Activated CD8-positive, alpha-beta memory T cell treated with anti-CD3 and anti-CD28 coated beads for 4 hours (primary cell): ENCODE measurements around the gene STARD9.
"Not testable (repeated sequence)": the region's sequence is repeated elsewhere in the genome, so short reads cannot be mapped to it uniquely, and the experiment has no call there.

Experiments used
- DNase-seq, 2 donors: peaks; one replicate each; pipeline ENCODE4 v3.0.0-alpha.2; 2020; ENCODE audit warnings: low read depth in 2 of 2

Gene STARD9

DNA sequence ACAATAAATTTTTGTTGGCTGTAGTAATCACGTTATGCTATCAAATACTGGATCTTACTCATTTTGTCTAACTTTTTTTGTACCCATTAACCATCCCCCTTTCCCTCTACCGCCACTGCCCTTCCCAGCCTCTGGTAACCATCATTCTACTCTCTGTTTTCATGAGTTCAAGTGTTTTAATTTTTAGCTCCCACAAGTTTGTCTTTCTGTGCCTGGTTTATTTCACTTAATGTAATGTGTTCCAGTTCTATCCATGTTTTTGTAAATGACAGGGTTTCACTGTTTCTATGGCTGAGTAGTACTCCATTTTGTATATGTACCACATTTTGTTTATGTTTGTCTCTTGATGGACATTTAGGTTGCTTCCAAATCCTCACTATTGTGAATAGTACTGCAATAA lies 52.1 kb downstream of the STARD9 start:
- no peak for DNase-seq

DNA sequence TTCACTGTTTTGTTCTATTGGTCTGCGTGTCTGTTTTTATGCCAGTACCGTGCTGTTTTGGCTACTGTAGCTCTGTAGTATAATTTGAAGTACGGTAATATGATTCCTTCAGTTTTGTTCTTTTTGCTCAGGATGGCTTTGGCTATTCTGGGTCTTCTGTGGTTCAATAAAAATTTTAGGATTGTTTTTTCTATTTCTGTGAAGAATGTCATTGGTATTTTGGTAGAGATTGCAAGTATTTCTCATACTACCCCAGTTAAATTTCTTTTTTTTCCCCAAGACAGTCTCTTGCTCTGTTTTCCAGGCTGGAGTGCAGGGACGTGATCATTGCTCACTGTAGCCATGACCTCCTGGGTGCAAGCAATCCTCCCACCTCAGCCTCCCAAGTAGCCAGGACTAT lies 53.4 kb downstream of the STARD9 start:
- no peak for DNase-seq

DNA sequence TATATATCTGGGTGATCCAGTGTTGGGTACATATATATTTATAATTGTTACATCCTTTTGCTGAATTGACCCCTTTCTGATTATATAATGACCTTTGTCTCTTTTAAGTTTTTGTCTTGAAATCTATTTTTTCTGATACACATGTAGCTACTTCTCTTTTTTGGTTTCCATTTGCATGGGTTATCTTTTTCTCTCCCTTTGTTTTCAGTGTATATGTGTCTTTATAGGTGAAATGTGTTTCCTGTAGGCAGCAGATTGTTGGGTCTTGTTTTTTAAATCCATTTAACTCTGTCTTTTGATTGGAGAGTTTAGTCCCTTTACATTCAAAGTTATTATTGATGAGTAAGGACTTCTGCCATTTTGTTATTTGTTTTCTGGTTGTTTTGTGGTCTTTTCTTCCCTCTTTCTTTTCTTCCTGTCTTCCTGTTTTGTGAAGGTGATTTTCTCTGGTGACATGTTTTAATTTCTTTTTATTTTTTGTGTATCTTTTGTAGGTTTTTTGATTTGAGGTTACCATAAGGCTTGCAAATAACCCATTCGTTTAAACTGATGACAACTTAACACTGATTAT lies 56.8 kb downstream of the STARD9 start:
- DNase-seq = no peak

DNA sequence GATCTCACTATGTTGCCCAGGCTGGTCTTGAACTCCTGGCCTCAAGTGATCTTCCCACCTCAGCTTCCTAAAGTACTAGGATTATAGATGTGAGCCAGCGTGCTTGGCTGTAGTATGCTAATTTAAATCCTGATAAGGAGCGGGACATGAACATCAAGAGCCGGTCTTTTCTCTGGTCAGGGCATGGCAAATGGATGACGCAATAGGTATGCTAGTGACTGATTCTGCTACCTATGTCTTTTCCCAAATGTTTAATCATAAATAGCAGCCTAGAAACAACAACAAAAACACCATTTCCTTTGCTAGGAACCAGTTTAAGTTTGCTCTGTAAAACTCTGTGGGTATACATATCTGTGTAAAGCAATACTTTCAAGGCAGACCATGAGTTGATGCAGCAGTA lies 64.7 kb downstream of the STARD9 start:
- no peak for DNase-seq

DNA sequence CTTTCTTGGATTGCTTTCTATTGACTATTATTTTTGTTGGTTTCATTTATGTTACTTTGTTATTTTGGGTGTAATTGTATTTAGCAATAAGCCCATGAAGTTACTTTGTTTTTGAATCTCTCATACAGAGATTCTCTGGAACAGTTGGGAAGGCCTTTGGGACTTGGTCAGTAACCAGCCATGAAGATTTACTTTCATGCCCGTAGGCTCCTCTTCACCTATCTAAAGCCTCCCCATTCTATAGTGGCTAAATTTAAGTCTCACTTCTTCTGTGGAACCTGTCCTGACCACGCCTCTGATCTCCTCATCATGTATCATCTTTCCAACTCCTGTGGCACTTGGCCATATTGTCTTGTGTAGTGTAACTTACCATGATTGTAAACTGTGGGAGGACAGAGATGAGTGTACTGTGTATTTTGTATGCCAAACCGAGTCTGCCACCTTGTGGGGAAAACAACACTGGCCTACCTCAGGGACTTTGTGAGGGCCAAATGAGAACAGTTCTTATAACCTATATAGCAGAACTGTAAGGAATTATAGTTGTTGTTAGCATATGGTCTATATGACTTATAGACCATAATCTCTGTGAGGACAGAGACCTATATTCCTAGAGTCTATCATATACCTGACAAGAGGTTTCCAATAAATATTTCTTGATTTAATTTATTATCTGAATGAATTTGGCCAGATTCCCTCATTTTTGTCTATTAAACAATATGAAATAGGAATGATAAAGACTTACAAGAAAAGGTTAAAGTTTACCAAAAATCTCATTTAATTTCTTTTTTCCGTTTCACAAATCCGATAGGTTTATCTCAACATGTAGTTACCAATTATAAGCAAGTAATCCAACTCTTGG lies 75.0 kb downstream of the STARD9 start:
- peak in 1 of 2 donors; percentile 6 for DNase-seq

DNA sequence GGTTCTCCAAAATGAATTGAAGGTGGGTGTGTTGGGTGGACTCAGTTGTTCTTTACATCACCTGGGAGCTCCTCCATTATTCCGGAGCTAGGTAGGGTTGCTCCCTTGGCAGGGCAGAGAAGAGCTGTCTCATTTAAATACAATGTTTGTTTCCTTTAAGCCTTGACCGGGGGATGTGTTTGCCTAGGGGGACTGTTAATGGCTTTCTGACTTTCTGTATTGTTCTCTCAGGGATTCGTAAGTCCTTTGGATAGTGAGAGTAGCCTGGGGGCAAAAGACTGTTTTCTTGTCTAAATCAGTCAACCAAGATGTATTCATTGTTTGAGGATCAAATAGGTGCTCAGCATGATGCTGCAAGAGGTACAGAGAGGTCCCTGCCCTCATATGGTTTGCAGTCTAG lies 90.4 kb downstream of the STARD9 start:
- no peak for DNase-seq

DNA sequence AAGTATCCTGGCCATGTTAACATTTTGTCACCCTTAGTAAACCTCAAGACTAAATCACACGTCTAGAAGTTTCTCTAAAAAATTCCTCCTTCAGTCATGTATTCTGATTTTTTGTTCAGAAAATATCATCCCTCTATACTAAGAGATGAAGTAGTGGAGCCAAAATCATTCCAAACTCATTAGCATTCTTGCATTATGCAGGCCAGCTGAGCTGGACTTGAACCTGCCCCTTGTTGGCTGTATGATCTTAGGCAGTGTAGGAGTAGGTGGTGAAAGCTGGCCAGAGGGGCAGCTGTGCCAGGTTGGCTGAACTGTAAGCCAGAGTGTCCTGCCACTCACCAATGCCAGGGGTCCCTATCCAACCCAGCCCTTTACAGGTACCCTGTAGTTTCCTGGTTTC lies 92.4 kb downstream of the STARD9 start:
- no peak for DNase-seq

DNA sequence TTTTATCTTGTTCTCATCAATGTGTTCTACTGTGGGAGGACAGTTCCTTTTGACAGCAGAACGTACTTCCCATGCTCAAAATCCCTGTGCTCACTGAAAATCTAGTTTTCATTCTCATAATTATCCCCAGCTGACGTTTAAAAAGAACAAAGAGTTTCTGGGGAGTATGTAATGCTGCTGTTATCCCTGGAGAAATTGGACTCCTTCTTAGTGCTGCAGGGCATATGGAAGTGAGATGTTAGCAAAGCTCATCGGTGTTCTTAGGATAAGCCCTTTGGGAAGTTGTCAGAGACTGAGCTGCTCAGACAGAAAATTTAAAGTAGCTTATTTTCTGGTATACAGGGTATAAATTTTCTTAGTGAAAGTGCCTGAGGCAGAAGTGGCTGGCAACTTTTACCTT lies 95.0 kb downstream of the STARD9 start:
- DNase-seq = no peak

DNA sequence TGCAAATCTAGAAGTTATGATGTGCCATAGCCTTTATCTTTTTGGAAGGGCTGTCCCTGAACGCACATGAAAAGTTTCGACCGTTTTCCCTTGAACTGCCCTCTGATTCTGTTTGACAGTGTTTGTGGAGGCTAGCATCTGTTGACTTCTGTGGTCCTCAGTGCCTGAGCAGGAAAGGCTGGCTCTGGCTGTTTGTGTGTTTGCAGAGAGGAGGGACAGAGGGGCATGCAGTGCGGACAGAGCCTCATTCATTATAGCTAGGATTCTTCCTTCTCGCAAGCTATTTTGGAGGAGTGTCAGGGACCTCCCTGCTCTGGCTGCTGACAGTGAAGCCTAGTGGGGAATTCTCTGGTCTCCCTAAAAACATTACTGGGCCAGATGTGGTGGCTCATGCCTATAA lies 97.0 kb downstream of the STARD9 start:
- DNase-seq = no peak

DNA sequence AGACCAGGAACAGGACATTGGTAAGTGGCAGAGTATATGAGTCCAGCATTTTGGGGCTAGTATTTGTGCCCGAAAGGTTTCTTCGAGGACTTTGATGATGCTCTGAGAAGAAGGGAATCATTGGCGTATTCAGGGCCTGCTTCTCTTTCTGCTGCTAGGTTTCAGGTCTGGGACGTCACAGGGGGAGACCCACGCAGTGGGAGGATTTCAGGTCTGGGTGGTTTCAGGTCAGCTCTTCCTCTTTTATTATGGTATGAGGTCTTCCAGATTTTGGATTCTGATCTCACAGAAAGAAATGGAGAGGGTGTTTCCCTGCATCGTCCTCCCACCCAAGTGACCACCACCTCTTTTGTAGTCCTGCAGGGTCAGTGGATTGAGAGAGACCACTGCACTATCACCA lies 99.1 kb downstream of the STARD9 start:
- DNase-seq = no peak

DNA sequence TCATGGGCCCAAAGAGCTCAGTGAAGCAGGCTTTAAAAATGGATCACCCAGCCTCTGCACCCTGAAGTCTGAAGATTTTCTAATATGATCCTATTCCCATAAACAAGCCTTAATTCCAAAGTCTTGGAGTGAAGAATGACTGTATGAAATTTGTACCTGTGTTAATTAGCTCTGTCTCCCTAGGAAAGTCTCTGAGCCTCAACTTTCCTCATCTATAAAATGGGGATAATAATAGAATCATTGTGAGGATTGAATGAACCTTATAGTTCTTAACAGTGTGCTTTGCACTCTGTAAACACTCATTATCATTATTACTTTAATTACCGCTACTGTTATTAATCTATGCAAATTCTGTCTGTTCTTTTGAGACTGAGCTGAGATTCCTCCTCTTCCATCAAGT lies 99.6 kb downstream of the STARD9 start:
- DNase-seq = no peak

DNA sequence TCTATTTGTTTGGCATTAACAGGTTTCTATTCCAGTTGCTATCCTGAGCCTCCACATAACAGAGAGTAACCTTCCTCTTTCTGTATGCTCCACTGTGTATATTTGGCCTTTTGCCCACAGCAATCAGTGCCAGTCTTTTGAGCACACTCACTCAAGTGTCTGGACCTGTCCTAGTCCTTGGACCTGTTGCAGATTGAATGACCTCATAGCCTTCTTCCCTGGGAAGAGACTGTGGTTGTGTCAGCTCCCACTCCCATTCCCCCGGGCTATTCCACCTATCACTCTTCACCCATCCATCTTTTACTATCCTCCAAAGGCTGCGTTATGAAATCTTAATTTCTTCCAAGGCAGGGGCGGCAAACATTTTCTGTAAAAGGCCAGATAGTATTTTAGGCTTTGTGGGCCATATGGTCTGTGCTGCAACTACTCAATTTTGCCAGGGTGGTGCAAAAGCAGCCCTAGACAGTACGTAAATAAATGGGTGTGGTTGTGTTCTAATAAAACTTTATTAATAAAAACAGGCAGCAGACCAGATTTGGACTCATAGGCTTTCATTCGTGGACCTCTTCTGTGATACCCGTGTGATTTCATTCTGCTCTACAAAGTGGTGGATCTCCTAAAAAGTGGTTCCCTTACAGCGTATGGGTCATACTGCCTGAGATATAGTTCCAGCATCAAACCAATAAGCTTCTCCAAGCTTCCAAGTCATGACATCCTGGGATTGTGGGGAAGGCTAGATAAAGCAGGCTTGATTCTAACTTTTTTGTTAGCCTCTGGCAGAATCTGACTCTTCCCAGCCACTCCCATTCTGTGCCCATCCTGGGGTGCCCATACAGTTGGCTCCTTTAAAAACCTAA lies 104.1 kb downstream of the STARD9 start:
- DNase-seq = no peak

DNA sequence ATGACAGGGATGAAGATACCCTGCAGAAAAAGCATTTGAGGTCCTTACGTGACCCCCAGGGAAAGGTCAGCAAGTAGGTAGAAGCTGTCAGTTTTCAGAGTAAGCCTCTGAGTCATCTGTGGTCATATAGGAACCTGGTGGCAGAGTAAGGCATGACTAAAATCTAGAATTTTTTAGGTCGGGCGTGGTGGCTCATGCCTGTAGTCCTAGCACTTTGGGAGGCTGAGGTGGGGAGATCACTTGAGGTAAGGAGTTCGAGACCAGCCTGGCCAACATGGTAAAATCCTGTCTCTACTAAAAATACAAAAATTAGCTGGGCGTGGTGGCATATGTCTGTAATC lies 104.7 kb downstream of the STARD9 start:
- DNase-seq = not testable (repeated sequence)

DNA sequence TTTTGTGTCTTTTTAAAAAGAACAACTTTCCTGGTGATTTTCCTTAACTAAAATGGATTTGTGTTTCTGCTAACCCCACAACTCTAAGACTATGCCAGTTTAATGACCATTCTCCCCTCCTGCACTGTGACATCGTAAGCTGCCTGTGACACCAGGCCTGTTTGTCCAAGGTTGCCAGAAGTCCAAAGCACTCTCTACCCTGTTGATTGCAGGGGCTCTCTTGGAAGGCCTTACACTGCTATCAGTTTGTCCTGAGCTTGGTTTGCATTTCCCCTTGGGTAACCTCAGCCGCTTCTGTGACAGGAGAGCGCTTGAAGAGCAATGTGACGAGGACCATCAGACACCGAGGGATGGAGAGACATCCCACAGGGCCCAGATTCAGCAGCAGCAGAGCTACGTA lies 105.7 kb downstream of the STARD9 start:
- DNase-seq = no peak

DNA sequence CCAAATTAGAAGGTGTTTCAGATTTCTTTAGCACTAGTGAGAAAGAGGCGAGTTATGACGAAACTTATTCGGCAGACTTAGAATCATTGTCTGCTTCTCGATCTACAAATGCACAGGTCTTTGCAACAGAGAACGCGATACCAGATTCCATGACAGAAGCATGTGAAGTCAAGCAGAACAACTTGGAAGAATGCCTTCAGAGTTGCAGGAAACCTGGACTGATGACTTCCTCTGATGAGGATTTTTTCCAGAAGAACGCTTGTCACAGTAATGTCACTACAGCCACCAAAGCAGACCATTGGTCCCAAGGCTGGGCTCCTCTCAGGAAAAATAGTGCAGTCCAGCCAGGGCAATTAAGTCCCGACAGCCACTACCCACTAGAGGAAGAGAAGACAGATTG lies 110.9 kb downstream of the STARD9 start:
- DNase-seq = no peak

DNA sequence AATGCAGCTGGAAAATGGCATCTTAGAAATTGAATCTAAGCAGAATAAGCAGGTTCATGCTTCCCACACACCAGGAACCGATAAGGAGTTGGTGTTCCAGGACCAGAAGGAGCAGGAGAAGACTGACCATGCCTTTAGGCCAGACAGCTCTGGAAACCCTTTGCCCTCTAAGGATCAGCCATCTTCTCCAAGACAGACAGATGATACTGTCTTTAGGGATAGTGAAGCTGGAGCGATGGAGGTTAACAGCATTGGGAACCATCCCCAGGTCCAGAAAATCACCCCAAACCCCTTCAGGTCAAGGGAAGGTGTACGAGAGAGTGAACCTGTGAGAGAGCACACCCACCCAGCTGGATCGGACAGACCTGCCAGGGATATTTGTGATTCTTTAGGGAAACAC lies 112.3 kb downstream of the STARD9 start:
- DNase-seq = no peak

DNA sequence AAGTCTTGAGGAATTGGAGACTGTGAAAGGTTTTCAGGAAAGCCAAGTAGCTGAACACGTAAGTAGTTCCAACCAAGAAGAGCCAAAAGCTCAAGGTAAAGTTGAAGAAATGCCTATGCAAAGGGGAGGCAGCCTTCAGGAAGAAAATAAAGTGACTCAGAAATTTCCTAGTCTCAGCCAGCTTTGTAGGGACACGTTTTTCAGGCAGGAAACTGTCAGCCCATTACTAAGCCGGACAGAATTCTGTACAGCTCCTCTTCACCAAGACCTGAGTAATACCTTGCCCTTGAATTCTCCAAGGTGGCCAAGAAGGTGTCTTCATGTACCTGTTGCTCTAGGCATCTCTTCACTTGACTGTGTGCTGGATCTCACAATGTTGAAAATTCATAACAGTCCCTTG lies 112.9 kb downstream of the STARD9 start:
- no peak for DNase-seq

DNA sequence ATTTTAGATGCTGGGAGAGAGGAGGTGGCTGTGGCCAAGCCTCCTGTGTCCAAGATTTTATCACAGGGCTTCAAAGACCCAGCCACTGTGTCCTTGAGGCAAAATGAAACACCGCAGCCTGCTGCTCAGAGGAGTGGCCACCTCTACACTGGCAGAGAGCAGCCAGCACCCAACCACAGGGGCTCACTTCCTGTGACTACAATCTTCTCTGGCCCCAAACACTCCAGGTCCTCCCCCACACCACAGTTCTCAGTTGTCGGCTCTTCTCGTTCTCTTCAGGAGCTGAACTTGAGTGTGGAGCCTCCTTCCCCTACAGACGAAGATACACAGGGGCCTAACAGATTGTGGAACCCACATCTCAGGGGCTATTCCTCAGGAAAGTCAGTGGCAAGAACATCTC lies 115.9 kb downstream of the STARD9 start:
- DNase-seq = no peak

DNA sequence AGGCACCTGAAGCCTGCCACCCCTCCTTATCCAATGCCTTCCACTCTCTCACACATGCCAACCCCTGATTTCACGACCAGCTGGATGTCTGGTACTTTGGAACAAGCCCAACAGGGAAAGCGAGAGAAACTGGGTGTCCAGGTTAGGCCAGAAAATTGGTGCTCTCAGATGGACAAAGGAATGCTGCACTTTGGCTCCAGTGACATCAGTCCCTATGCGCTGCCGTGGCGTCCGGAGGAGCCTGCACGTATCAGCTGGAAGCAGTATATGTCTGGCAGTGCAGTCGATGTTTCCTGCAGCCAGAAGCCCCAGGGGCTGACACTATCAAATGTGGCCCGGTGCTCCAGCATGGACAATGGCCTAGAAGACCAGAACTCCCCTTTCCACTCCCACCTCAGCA lies 116.4 kb downstream of the STARD9 start:
- no peak for DNase-seq

DNA sequence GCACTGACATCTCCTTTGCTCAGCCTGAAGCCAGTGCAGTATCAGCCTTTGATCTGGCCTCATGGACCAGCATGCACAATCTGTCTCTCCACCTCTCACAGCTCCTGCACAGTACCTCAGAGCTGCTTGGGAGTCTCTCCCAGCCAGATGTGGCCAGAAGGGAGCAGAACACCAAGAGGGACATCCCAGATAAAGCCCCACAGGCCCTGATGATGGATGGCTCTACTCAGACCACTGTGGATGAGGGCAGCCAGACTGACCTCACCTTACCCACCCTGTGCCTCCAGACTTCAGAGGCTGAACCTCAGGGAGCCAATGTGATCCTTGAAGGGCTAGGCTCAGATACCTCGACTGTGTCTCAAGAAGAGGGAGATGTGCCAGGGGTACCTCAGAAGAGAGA lies 117.1 kb downstream of the STARD9 start:
- DNase-seq = no peak

DNA sequence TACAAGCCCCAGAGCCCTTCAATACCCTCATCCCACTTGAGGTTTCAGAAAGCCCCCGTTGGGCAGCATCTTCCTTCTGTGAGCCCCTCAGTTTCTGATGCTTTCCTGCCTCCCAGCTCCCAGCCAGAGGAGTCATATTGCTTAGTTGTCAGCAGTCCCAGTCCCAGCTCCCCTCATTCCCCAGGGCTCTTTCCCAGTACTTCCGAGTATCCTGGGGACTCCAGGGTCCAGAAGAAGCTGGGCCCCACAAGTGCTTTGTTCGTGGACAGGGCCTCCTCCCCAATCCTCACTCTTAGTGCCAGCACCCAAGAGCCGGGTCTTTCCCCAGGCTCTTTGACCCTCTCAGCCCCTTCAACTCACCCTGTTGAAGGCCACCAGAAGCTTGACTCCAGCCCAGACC lies 117.6 kb downstream of the STARD9 start:
- DNase-seq = no peak

DNA sequence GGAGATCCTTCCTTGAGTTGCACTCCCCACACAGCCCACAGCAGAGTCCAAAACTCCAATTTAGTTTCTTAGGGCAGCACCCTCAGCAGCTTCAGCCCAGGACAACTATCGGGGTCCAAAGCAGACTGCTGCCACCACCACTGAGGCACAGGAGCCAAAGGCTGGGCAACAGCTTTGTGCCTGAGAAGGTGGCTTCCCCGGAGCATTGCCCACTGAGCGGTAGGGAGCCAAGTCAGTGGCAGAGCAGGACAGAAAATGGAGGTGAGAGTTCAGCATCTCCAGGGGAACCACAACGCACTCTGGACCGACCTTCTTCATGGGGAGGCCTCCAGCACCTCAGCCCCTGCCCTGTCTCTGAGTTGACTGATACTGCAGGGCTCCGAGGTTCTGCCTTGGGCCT lies 118.1 kb downstream of the STARD9 start:
- no peak for DNase-seq

DNA sequence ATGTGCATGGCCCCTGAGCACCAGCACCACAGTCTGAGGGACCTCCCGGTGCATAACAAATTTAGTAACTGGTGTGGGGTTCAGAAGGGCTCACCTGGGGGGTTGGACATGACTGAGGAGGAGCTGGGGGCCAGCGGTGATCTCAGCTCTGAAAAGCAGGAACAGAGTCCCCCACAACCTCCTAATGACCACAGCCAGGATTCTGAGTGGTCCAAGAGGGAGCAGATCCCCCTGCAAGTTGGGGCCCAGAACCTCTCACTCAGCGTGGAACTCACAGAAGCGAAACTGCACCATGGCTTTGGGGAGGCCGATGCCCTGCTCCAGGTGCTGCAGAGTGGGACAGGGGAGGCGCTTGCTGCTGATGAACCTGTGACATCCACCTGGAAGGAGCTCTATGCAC lies 118.5 kb downstream of the STARD9 start:
- no peak for DNase-seq
